Heart right ventricle (tissue), 16 donors: ENCODE data around the gene IL12A. TPM values are rescaled to one million over a fixed set of nuclear protein-coding genes. Genes with fewer than 3 reads are reported as not detected.

Experiments used
- ATAC-seq, 8 donors: fragments of 200-7000 bp; cut with Tn5 transposase; one replicate each; pipeline ENCODE4 v1.9.1; 2020; ENCODE audit warnings: mild to moderate bottlenecking in 8 of 8, moderate library complexity in 8 of 8, moderate number of reproducible peaks in 1 of 8
- DNase-seq, 2 donors: peaks; one replicate each; pipeline ENCODE4 v3.0.0-alpha.2; 2020
- H3K27ac ChIP-seq, 10 donors: fragments of 200-600 bp; sonication (generic) in 2 of 10; one replicate each; pipeline versions ENCODE4 v1.5.0 to v1.8.0; 2020 to 2022; ENCODE audit warnings: mild to moderate bottlenecking in 3 of 10
- H3K27me3 ChIP-seq, 7 donors: fragments of 200-600 bp; one replicate each; pipeline ENCODE4 v1.8.0; 2021 to 2022; ENCODE audit warnings: mild to moderate bottlenecking in 2 of 7
- H3K36me3 ChIP-seq, 9 donors: fragments of 200-600 bp; sonication (generic) in 1 of 9; one replicate each; pipeline versions ENCODE4 v1.5.0 to v1.8.0; 2020 to 2022; ENCODE audit warnings: mild to moderate bottlenecking in 2 of 9
- H3K4me1 ChIP-seq, 9 donors: fragments of 200-600 bp; sonication (generic) in 1 of 9; one replicate each; pipeline versions ENCODE4 v1.5.0 to v1.8.0; 2020 to 2022; ENCODE audit warnings: mild to moderate bottlenecking in 4 of 9
- H3K4me3 ChIP-seq, 10 donors: fragments of 200-600 bp; sonication (generic) in 2 of 10; one replicate each; pipeline versions ENCODE4 v1.5.0 to v1.8.0; 2020 to 2022; ENCODE audit warnings: mild to moderate bottlenecking in 7 of 10, moderate library complexity in 2 of 10
- H3K9me3 ChIP-seq, 11 donors: fragments of 200-600 bp in 10 of 11; sonication (generic) in 2 of 11; one replicate each; pipeline versions ENCODE4 v1.5.0 to v1.8.0; 2013 to 2022; ENCODE audit warnings: mild to moderate bottlenecking in 2 of 11, control low read depth in 1 of 11, moderate library complexity in 1 of 11
- CTCF ChIP-seq, 9 donors: fragments of 200-600 bp; sonication (generic) in 2 of 9; IDR thresholded peaks; one replicate each; pipeline versions ENCODE4 v1.5.0 to v1.8.0; 2021 to 2022; ENCODE audit warnings: antibody characterized with exemption in 9 of 9, mild to moderate bottlenecking in 5 of 9, moderate library complexity in 1 of 9
- WGBS, 2 donors: extraction: QIAGEN DNeasy Blood & Tissue Kit; methylation state at CpG; one replicate each; pipeline ENCODE4 v1.1.7; 2013; ENCODE audit warnings: inconsistent platforms in 1 of 2; 5-methylcytosine and 5-hydroxymethylcytosine counted together
- intact Hi-C, 10 donors: fragments of 100-400 bp; cut with DNase I; formaldehyde crosslinking; loops; one replicate each; pipeline versions ENCODE4 v1.11.1 to v1.14.2; 2022
- polyA plus RNA-seq, 2 donors: library from polyadenylated mRNA; stranded (reverse); fragments of 200-250 nt; gene quantifications; one replicate each; pipeline ENCODE4 v1.2.3, GENCODE V29; 2013
- total RNA-seq, 10 donors: library from RNA; stranded (reverse); fragmentation: NEBNext Ultra II Directional in 3 of 10; extraction: Animal tissue kit (Norgen Biotek cat#: 25700) in 3 of 10; gene quantifications; one replicate each; pipeline versions ENCODE4 v1.2.1 to v1.2.4, GENCODE V29; 2021 to 2023
- donor health status: Arrhythmogenic right ventricular cardiomyopathy.
- donor health status: ischemic (EF 13 %, LVEDD 7.1; RV severe dilation, severe dysfunction).
- donor health status: healthy with polysubstance abuse.
- donor health status: DM: no; HTN: yes; CAD: no.
- donor health status: DM: no; HTN: no; CAD: no.
- donor health status: ischemic (EF 25% LVEDD 6.9; RV normal size, moderate dysfunction).
- donor health status: ischemic (EF 25% LVEDD 5.7; RV mildly dilated, moderate dysfunction).
- donor health status: healthy.
- donor health status: DM: yes; HTN: yes; CAD: no.
- donor health status: Ischemic cardiomyopathy.
- donor health status: ischemic (EF 35%, LVEDD 5.7; RV mildly dilated, moderate dysfunction).
- donor health status: nonischemic (EF 11% LVEDD 7.7; RV severe dilation, severe dysfunction).
- donor health status: DM: yes; HTN: yes; CAD: no.
- donor health status: PGD.
- donor health status: ischemic (EF 29% LVEDD 5.4; RV normal size, mild dysfunction).
- donor health status: nonischemic (EF 23%, LVEDD 6.1; RV moderate dilation, normal function).

IL12A gene
- total and polyA plus RNA-seq, 12 donors: 0.53 to 2.3 (median 0.97) TPM; not detected in 1

GRCh38 chr3:159947220-159947619 is 41.4 kb upstream of the IL12A start:
- intact Hi-C loops: no loop called here
- H3K36me3 ChIP-seq: no peaks in the 10 kb centered on the region
- no peaks in the 10 kb centered on the region for H3K9me3 ChIP-seq
- ATAC-seq (no peak), DNase-seq (no peak)
- no peak overlapping the region for H3K27ac ChIP-seq
- no peaks in the 10 kb centered on the region for H3K27me3 ChIP-seq
- no peak overlapping the region for H3K4me3 ChIP-seq
- TF ChIP-seq CTCF (IDR thresholded peaks at IDR 0.05): no peak
- peaks cover 0 to under 1% (median 0%) of the 10 kb centered on the region in 9 donors for H3K4me1 ChIP-seq

- intact Hi-C loops: no loop called here
- WGBS, 2 donors: 69 to 73% methylated on average over 5 of the region's 5 CpGs
- Histone ChIP-seq H3K9me3 (no peaks in the 10 kb centered on the region), H3K4me3 (no peak overlapping the region), H3K27me3 (no peaks in the 10 kb centered on the region), H3K4me1 (peaks cover 0 to 2% (median 0%) of the 10 kb centered on the region in 9 donors), H3K36me3 (no peaks in the 10 kb centered on the region), H3K27ac (no peak overlapping the region)
- no peak for ATAC-seq
- no peak for TF ChIP-seq CTCF (IDR thresholded peaks at IDR 0.05)
- no peak for DNase-seq
These were observed 40.0 kb upstream of the IL12A start for GRCh38 chr3:159948429-159949144.

GRCh38 chr3:159950156-159950898 is 38.3 kb upstream of the IL12A start:
- Histone ChIP-seq H3K27me3 (no peaks in the 10 kb centered on the region), H3K4me1 (peaks cover 0 to 4% (median 0%) of the 10 kb centered on the region in 9 donors), H3K4me3 (no peak overlapping the region), H3K27ac (no peak overlapping the region), H3K36me3 (no peaks in the 10 kb centered on the region), H3K9me3 (no peaks in the 10 kb centered on the region)
- intact Hi-C loops: no loop called here
- TF ChIP-seq CTCF (IDR thresholded peaks at IDR 0.05): no peak
- DNase-seq: no peak
- no peak for ATAC-seq
- WGBS, 2 donors: 61 to 72% methylated on average over 3 of the region's 3 CpGs

GRCh38 chr3:159951540-159951939 is 37.1 kb upstream of the IL12A start:
- TF ChIP-seq CTCF (IDR thresholded peaks at IDR 0.05): no peak
- Histone ChIP-seq H3K9me3 (no peaks in the 10 kb centered on the region), H3K27me3 (no peaks in the 10 kb centered on the region), H3K27ac (no peak overlapping the region), H3K36me3 (no peaks in the 10 kb centered on the region), H3K4me1 (peaks cover 0 to 4% (median 0%) of the 10 kb centered on the region in 9 donors), H3K4me3 (no peak overlapping the region)
- DNase-seq: no peak
- 58 to 61% methylated on average over 2 of the region's 2 CpGs for WGBS, 2 donors
- intact Hi-C loops: no loop called here
- ATAC-seq: no peak
